K562 (cell line): ENCODE data around the gene MINK1. TPM values are rescaled to one million over a fixed set of nuclear protein-coding genes. Genes with fewer than 3 reads are reported as not detected.

Experiments
- ATAC-seq: fragments of 200-7000 bp; cut with Tn5 transposase; 3 replicates; pipeline ENCODE4 v1.9.1; 2020; ENCODE audit warnings: moderate library complexity
- BruUV-seq: library from RNA; stranded (reverse); fragments of 400-500 nt; replicated peaks from 2 replicates; lab custom pipeline; 2021; lab: Mats Ljungman, UMichigan
- CTCF ChIA-PET: fragments of 300-600 bp; formaldehyde crosslinking; extraction: SDS; loops from one replicate; lab custom pipeline; 2021; ENCODE audit warnings: low intra/inter-chr PET ratio; lab: Yijun Ruan, JAX
- POLR2A ChIA-PET: fragments of 300-600, 350-650 bp; sonication (Branson Sonifier 250); formaldehyde crosslinking; extraction: SDS; loops from one replicate; lab custom pipeline; 2021; ENCODE audit warnings: antibody characterized with exemption, inconsistent platforms; lab: Yijun Ruan, JAX
- DNase-seq, 4 experiments: peaks; one replicate each; pipeline versions ENCODE4 v3.0.0 to v3.0.0-alpha.2; 2011 to 2018; ENCODE audit warnings: low spot score in 3 of 4, mixed read lengths in 3 of 4; ENCODE audit errors: extremely low read depth in 1 of 4
- FAIRE-seq: peaks from 2 replicates; lab custom pipeline; 2011; peaks lifted over from hg19 to GRCh38; lab: Jason Lieb, UNC
- H2AFZ ChIP-seq: 2 replicates; pipeline ENCODE4 v1.6.0; 2011; ENCODE audit warnings: low read depth, low read length, control low read depth, inconsistent platforms
- H3K27ac ChIP-seq: fragments of 200-600 bp; 3 replicates; pipeline ENCODE4 v1.8.0; 2011; ENCODE audit warnings: low read depth, mild to moderate bottlenecking, control low read depth, inconsistent platforms, low read length, moderate library complexity, mixed read lengths; ENCODE audit errors: extremely low read depth
- H3K27me3 ChIP-seq, 2 experiments: fragments of 300-600 bp in 1 of 2; 2 replicates in 1 of 2; 3 replicates in 1 of 2; pipeline versions ENCODE4 v1.6.0 to v1.8.0; 2011; ENCODE audit warnings: inconsistent platforms in 2 of 2, low read length in 2 of 2, mild to moderate bottlenecking in 1 of 2, mixed read lengths in 1 of 2, moderate library complexity in 1 of 2; ENCODE audit not compliant: control insufficient read depth in 2 of 2, insufficient read depth in 2 of 2
- H3K36me3 ChIP-seq: fragments of 300-600 bp; 3 replicates; pipeline ENCODE4 v1.8.0; 2011; ENCODE audit warnings: mild to moderate bottlenecking, low read length, inconsistent platforms; ENCODE audit not compliant: control insufficient read depth, insufficient read depth
- H3K4me1 ChIP-seq, 2 experiments: fragments of 200-600 bp in 1 of 2; replicated peaks in 1 of 2; 2 replicates in 1 of 2; 3 replicates in 1 of 2; pipeline versions ENCODE4 v1.5.1 to v1.8.0; 2011; ENCODE audit warnings: inconsistent platforms in 2 of 2, low read length in 2 of 2, mild to moderate bottlenecking in 1 of 2, mixed read lengths in 1 of 2, moderate library complexity in 1 of 2; ENCODE audit not compliant: control insufficient read depth in 2 of 2, insufficient read depth in 2 of 2
- H3K4me2 ChIP-seq: 2 replicates; pipeline ENCODE4 v1.6.1; 2011; ENCODE audit warnings: low read length, control low read depth, inconsistent platforms, mixed read lengths; ENCODE audit not compliant: insufficient read depth
- H3K4me3 ChIP-seq: fragments of 200-600 bp; sonication (generic), shearing (Covaris generic); 2 replicates; pipeline ENCODE4 v1.5.1; 2016; ENCODE audit warnings: control low read depth, inconsistent platforms
- H3K79me2 ChIP-seq: fragments of 200-600 bp; 3 replicates; pipeline ENCODE4 v1.8.0; 2011; ENCODE audit warnings: low read length, inconsistent platforms; ENCODE audit not compliant: control insufficient read depth, insufficient read depth
- H3K9ac ChIP-seq, 2 experiments: 2 replicates each; pipeline versions ENCODE4 v1.6.0 to v1.6.1; 2011; ENCODE audit warnings: low read depth in 2 of 2, low read length in 2 of 2, control low read depth in 1 of 2, inconsistent platforms in 1 of 2, mild to moderate bottlenecking in 1 of 2, mixed read lengths in 1 of 2; ENCODE audit not compliant: insufficient read depth in 1 of 2
- H3K9me1 ChIP-seq: one replicate; pipeline ENCODE4 v1.6.0; 2011; ENCODE audit warnings: inconsistent platforms, mild to moderate bottlenecking, low read length, moderate library complexity; ENCODE audit not compliant: control insufficient read depth, insufficient read depth
- H3K9me3 ChIP-seq: replicated peaks from 2 replicates; pipeline ENCODE4 v1.5.1; 2011; ENCODE audit warnings: low read depth, low read length, inconsistent platforms; ENCODE audit not compliant: control insufficient read depth, insufficient read depth
- H4K20me1 ChIP-seq: replicated peaks from 2 replicates; pipeline ENCODE4 v1.6.1; 2011; ENCODE audit warnings: low read length, inconsistent platforms, mixed read lengths; ENCODE audit not compliant: control insufficient read depth, insufficient read depth
- ARID2 ChIP-seq: fragments of 450-650 bp; IDR thresholded peaks from 2 replicates; pipeline ENCODE4 v1.6.1; 2017; ENCODE audit warnings: antibody characterized with exemption, mild to moderate bottlenecking
- BRD9 ChIP-seq: fragments of 450-650 bp; IDR thresholded peaks from 2 replicates; pipeline ENCODE4 v1.6.1; 2018; ENCODE audit warnings: low read depth; ENCODE audit not compliant: partially characterized antibody
- EP400 ChIP-seq: fragments of 450-650 bp; IDR thresholded peaks from 2 replicates; pipeline ENCODE4 v1.6.1; 2017; ENCODE audit warnings: antibody characterized with exemption, mild to moderate bottlenecking, moderate library complexity
- NFE2L1 ChIP-seq: fragments of 450-650 bp; IDR thresholded peaks from 2 replicates; pipeline ENCODE4 v1.6.1; 2016; ENCODE audit warnings: missing genetic modification characterization, low read depth, mild to moderate bottlenecking, missing compliant biosample characterization, moderate library complexity, borderline replicate concordance
- PKNOX1 ChIP-seq: fragments of 450-650 bp; IDR thresholded peaks from 2 replicates; pipeline ENCODE4 v1.6.1; 2016
- POLR2B ChIP-seq: fragments of 450-650 bp; IDR thresholded peaks from 2 replicates; pipeline ENCODE4 v1.6.1; 2018; ENCODE audit warnings: low read depth; ENCODE audit not compliant: partially characterized antibody
- RBFOX2 ChIP-seq: fragments of 200-400 bp; formaldehyde crosslinking; IDR thresholded peaks from 2 replicates; pipeline ENCODE4 v1.6.1; 2017; ENCODE audit warnings: low read depth, mild to moderate bottlenecking, low read length, moderate library complexity
- SLC30A9 ChIP-seq: fragments of 250-450 bp; sonication (Bioruptor Pico); IDR thresholded peaks from 2 replicates; pipeline ENCODE4 v1.8.0; 2022; ENCODE audit warnings: mild to moderate bottlenecking, moderate library complexity
- SMAD1 ChIP-seq: fragments of 150-350 bp; IDR thresholded peaks from 2 replicates; pipeline ENCODE4 v1.6.1; 2014; ENCODE audit warnings: low read length, low read depth; ENCODE audit not compliant: partially characterized antibody
- STAT6 ChIP-seq: sonication (generic); formaldehyde crosslinking; IDR thresholded peaks from 2 replicates; pipeline ENCODE4 v1.8.1; 2023; ENCODE audit warnings: mild to moderate bottlenecking, missing genetic modification reagents
- TOE1 ChIP-seq, 2 experiments: fragments of 450-650 bp in 1 of 2; sonication (generic) in 1 of 2; formaldehyde crosslinking in 1 of 2; IDR thresholded peaks; 2 replicates each; pipeline versions ENCODE4 v1.7.1 to v1.8.0; 2016 to 2022; ENCODE audit warnings: borderline replicate concordance in 2 of 2, mild to moderate bottlenecking in 2 of 2, antibody characterized with exemption in 1 of 2, inconsistent platforms in 1 of 2, low read depth in 1 of 2, missing genetic modification reagents in 1 of 2, moderate library complexity in 1 of 2
- ZHX1 ChIP-seq: fragments of 150-350 bp; conservative IDR thresholded peaks from 2 replicates; pipeline ENCODE4 v1.6.1; 2014; ENCODE audit warnings: low read length
- ZNF699 ChIP-seq: fragments of 250-450 bp; sonication (Bioruptor Pico); IDR thresholded peaks from 2 replicates; pipeline ENCODE4 v1.8.0; 2021; ENCODE audit warnings: mild to moderate bottlenecking, moderate library complexity; ENCODE audit not compliant: insufficient replicate concordance
- ZNF79 ChIP-seq: fragments of 250-450 bp; sonication (Bioruptor Pico); IDR thresholded peaks from 2 replicates; pipeline ENCODE4 v1.4.0; 2020; ENCODE audit warnings: low read depth, mild to moderate bottlenecking, moderate library complexity
- WGBS: fragments of 100-300 bp; shearing (Covaris generic); methylation state at CpG from one replicate; pipeline ENCODE4 v1.1.6; 2016; ENCODE audit warnings: low coverage, mixed read lengths; ENCODE audit not compliant: insufficient coverage; ENCODE audit errors: missing lambda C conversion rate; 5-methylcytosine and 5-hydroxymethylcytosine counted together
- in situ Hi-C: fragments of 300-500 bp; cut with MboI; formaldehyde crosslinking; loops from 4 replicates; pipeline ENCODE4 v1.15.0; 2018; ENCODE audit warnings: inconsistent platforms, mixed read lengths
- intact Hi-C: fragments of 100-400 bp; cut with micrococcal nuclease; formaldehyde crosslinking; loops from 2 replicates; pipeline ENCODE4 v1.14.2; 2022
- polyA plus RNA-seq, 8 experiments: library from polyadenylated mRNA; depleted of rRNA in 4 of 8; stranded (reverse) in 5 of 8; unstranded in 3 of 8; fragments of >200 nt; fragmentation: Nextera tagmentation in 2 of 8; fragmentation: Illumina TruSeq in 1 of 8; extraction: Ambion mirVana in 2 of 8; extraction: Trizol in 1 of 8; gene quantifications; 2 replicates each; pipeline versions ENCODE4 v1.2.1 to v1.2.3, GENCODE V29; 2011 to 2014; ENCODE audit warnings: inconsistent platforms in 1 of 8, missing spikeins in 1 of 8
- total RNA-seq, 7 experiments: library from RNA; depleted of rRNA in 6 of 7; stranded (reverse); fragments of >200 nt in 6 of 7; fragmentation: Illumina TruSeq in 2 of 7; extraction: Trizol in 2 of 7; gene quantifications; 2 replicates each; pipeline versions ENCODE4 v1.2.1 to v1.2.3, GENCODE V29; 2011 to 2021; ENCODE audit warnings: low replicate concordance in 1 of 7

Gene MINK1
- total and polyA plus RNA-seq, 9 of the 15 experiments (the other 6 are each of a cell fraction or from before 2014, with no cell fraction given): 0.11 to 54.2 (median 14.9) TPM

- Histone ChIP-seq H3K4me3 (peak within 1 kb of the TSS; percentile 96), H3K4me1 (peaks cover 18 to 29% of the 10 kb centered on the region in 2 experiments; a peak in 4 of 5 replicates), H2AFZ (peak within 1 kb of the TSS; percentile 89), H3K4me2 (peak within 1 kb of the TSS; percentile 96), H3K9me3 (no peaks in the 10 kb centered on the region), H3K9ac (peak within 1 kb of the TSS; percentile 95 to 98), H4K20me1 (peaks cover 1% of the 10 kb centered on the region; the same call in 1 of the 2 replicates), H3K36me3 (peaks cover 63% of the 10 kb centered on the region), H3K9me1 (no peaks in the 10 kb centered on the region), H3K79me2 (peaks cover 63% of the 10 kb centered on the region), H3K27me3 (no peaks in the 10 kb centered on the region), H3K27ac (peak within 1 kb of the TSS; percentile 90)
- peak; percentile 88 to 95 (median 92) for DNase-seq
- intact Hi-C loops (no loop called here), in situ Hi-C loops (no loop called here)
- peak; percentile 90 for ATAC-seq
- no TSS peak for BruUV-seq
- POLR2A ChIA-PET: interaction anchor here (0.7 to 1.6 kb wide), 12 partner anchors 10 to 162 kb away, joined by 3 to 20 read pairs (median 3); partner anchors contain the start of genes ENO3, PFN1 and SPAG7
- WGBS: 1% methylated on average over 33 of the region's 72 CpGs
- CTCF ChIA-PET: no interaction called here
- peak; percentile 93 for FAIRE-seq
- TF ChIP-seq BRD9: no peak
- TF ChIP-seq RBFOX2: peak; percentile 94
- no peak for TF ChIP-seq ZNF699 (CRISPR knock-in tag)
- peak; percentile 18 for TF ChIP-seq POLR2B
- no peak for TF ChIP-seq STAT6 (CRISPR knock-in tag)
- TF ChIP-seq EP400: peak; percentile 72
- TF ChIP-seq ARID2: no peak
- no peak for TF ChIP-seq SLC30A9 (CRISPR knock-in tag)
- no peak; the same call in 1 of the 2 replicates for TF ChIP-seq TOE1 (IDR thresholded peaks at IDR 0.05; ENCODE audit: borderline replicate concordance)
- no peak for TF ChIP-seq TOE1 (CRISPR knock-in tag; IDR thresholded peaks at IDR 0.05; ENCODE audit: borderline replicate concordance, low read depth)
- TF ChIP-seq ZHX1: peak; percentile 98
- TF ChIP-seq SMAD1: peak; percentile 19
- TF ChIP-seq ZNF79 (CRISPR knock-in tag): no peak
- TF ChIP-seq NFE2L1 (tag): no peak
- TF ChIP-seq PKNOX1: peak; percentile 72
Observed at GRCh38 chr17:4939796-4940554, 106.8 kb downstream of the MINK1 start, which contains the start of the genes RNF167 and SLC25A11. TSS of gene RNF167 (plus strand) at chr17:4940268. CDS start at chr17:4940910, 642 bp downstream. TSS of gene SLC25A11 (minus strand) at chr17:4940046. CDS start at chr17:4939910, 136 bp downstream.
